Activated T-helper 1 cell treated with anti-CD3 and anti-CD28 coated beads, Interleukin-12 subunit alpha, Interleukin-12 subunit beta, Interleukin-2, Interleukin-4 antibody, amounts not matched to agents 30 ng/mL and 10 ng/mL and 1 ng/mL, durations not matched to agents 14 hours and 24 hours and 36 hours (primary cell): Measurements from ENCODE around the gene PRR3. TPM values are rescaled to one million over a fixed set of nuclear protein-coding genes. Genes with fewer than 3 reads are reported as not detected.
A peak's percentile ranks its signal among the peaks of the same experiment; 100 is the strongest.

Experiments
- DNase-seq: peaks from one replicate; pipeline ENCODE4 v3.0.0; 2021; ENCODE audit warnings: low spot score
- H3K27ac Mint-ChIP-seq: one replicate; pipeline ENCODE4 v1.8.0; 2021; ENCODE audit warnings: mild to moderate bottlenecking, mixed read lengths
- H3K27me3 Mint-ChIP-seq: one replicate; pipeline ENCODE4 v1.8.0; 2022; ENCODE audit warnings: mild to moderate bottlenecking, moderate library complexity, mixed read lengths; ENCODE audit not compliant: insufficient read depth
- H3K36me3 Mint-ChIP-seq: one replicate; pipeline ENCODE4 v1.8.0; 2021; ENCODE audit warnings: low read depth, mixed read lengths
- H3K4me1 Mint-ChIP-seq: one replicate; pipeline ENCODE4 v1.8.0; 2021; ENCODE audit warnings: low read depth, mixed read lengths
- H3K4me3 Mint-ChIP-seq: one replicate; pipeline ENCODE4 v1.8.0; 2021; ENCODE audit warnings: mild to moderate bottlenecking, moderate library complexity, mixed read lengths
- H3K9me3 Mint-ChIP-seq: one replicate; pipeline ENCODE4 v1.8.0; 2021; ENCODE audit warnings: mixed read lengths
- intact Hi-C: fragments of 100-400 bp; cut with micrococcal nuclease; formaldehyde crosslinking; loops from one replicate; pipeline ENCODE4 v1.15.1; 2024
- total RNA-seq: library from RNA; stranded (reverse); gene quantifications from 2 replicates; pipeline ENCODE4 v1.2.3, GENCODE V29; 2022

PRR3 gene
- total RNA-seq, 1 donor from 2014 or later, result 41.6 TPM

DNA sequence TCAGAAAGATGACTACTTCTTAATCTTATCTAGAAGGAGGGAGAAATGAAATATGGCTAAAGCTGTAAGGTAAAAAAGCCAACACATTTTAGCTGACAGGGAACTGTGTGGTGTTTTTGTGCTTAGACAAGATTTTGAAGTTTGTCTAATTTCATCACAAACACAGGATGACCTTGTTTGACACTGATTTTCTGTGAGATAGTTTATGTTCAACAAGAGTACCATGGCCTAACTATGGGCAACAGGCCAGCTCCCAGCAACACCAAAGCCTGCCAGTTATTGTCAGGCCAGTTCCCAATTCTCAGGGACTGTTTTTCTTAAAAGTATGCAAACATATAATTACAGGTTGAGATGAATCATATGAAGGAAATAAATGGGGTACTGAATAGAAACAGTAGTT lies 8.7 kb downstream of the PRR3 start:
- no peaks in the 10 kb centered on the region for H3K27me3 Mint-ChIP-seq
- H3K36me3 Mint-ChIP-seq, result peaks cover 19% of the 10 kb centered on the region
- H3K4me3 Mint-ChIP-seq, result no peak overlapping the region
- H3K27ac Mint-ChIP-seq, result no peak overlapping the region
- intact Hi-C loops, result no loop called here
- H3K9me3 Mint-ChIP-seq, result no peaks in the 10 kb centered on the region
- peaks cover 29% of the 10 kb centered on the region for H3K4me1 Mint-ChIP-seq
- DNase-seq, result no peak

DNA sequence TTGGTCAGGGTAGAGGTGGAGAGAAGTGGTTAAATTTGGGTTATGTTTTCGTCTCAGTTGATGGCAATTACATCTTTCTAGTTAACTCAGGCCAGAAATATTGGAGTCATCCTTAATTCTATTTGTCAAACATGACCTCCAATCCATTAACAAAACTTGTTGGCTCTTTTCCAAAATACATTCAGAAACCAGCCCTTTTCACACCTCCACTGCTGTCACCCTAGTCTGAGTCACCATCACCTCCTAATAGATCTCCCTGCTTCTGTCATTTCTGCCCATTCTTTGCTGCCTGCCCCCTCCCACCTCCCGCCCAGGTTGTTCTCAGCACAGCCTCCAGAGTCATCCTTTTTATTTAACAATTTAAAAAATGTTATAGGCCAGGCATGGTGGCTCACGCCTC lies 11.2 kb downstream of the PRR3 start:
- H3K27ac Mint-ChIP-seq, result no peak overlapping the region
- H3K4me1 Mint-ChIP-seq, result peaks cover 53% of the 10 kb centered on the region
- H3K9me3 Mint-ChIP-seq, result no peaks in the 10 kb centered on the region
- peaks cover 21% of the 10 kb centered on the region for H3K36me3 Mint-ChIP-seq
- no peak overlapping the region for H3K4me3 Mint-ChIP-seq
- intact Hi-C loops, result no loop called here
- DNase-seq, result no peak
- H3K27me3 Mint-ChIP-seq, result no peaks in the 10 kb centered on the region

DNA sequence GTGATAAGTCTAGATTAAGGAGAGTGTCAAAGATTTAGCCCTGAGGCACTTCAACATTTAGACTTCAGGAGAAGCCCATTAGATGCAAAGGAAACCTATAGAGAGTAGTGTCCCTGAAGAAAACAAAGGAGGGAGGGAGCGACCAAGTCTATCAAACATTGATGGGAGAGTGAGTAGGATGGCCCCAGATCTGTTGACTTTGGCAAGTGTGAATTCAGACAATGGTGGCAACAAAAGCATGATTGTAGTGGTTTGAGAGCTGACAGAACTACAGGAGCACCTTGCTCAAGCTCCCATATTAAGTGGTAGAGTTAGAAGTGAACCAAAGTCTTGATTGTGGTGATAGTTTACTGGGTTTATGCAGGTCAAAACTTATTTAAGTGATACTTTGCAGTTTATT lies 13.2 kb downstream of the PRR3 start:
- H3K4me3 Mint-ChIP-seq, result peak overlapping the region; percentile 98

DNA sequence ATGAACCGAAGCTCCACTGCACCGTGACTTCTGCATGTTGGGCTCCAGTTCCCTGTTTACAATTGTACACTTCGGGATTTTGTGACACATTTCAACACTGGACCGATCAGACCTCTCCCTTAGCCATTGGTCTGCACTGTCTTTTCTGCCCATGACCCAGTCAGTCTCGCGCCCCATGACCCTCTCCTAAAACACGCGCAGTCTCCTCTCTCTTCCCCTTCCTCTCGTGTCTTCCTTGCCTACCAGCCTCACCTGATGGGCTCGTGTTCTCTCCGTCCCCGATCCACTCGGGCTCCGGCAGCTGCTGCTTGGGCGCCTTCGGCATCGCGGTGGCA lies 13.6 kb downstream of the PRR3 start:
- peak overlapping the region; percentile 98 for H3K27ac Mint-ChIP-seq
- H3K4me3 Mint-ChIP-seq, result peak overlapping the region; percentile 98
- peaks cover 17% of the 10 kb centered on the region for H3K36me3 Mint-ChIP-seq
- no peak for DNase-seq
- no peaks in the 10 kb centered on the region for H3K9me3 Mint-ChIP-seq
- H3K4me1 Mint-ChIP-seq, result peaks cover 62% of the 10 kb centered on the region
- intact Hi-C loops, result loop anchor here (1.0 to 2.0 kb wide), 8 partner anchors 13 to 588 kb away; partner anchors contain the start of genes HLA-E, MRPS18B, PPP1R10 and PPP1R18
- no peaks in the 10 kb centered on the region for H3K27me3 Mint-ChIP-seq

More for the DNA sequence above, 13.2 kb downstream of the PRR3 start:
- peak overlapping the region; percentile 18 for H3K27ac Mint-ChIP-seq
- H3K36me3 Mint-ChIP-seq, result peaks cover 18% of the 10 kb centered on the region
- H3K27me3 Mint-ChIP-seq, result no peaks in the 10 kb centered on the region
- H3K4me1 Mint-ChIP-seq, result peaks cover 62% of the 10 kb centered on the region
- H3K9me3 Mint-ChIP-seq, result no peaks in the 10 kb centered on the region
- DNase-seq, result no peak
- intact Hi-C loops, result loop anchor here (2.0 kb wide), 1 partner anchor 117 kb away; the partner anchor contains the start of gene PPP1R18

DNA sequence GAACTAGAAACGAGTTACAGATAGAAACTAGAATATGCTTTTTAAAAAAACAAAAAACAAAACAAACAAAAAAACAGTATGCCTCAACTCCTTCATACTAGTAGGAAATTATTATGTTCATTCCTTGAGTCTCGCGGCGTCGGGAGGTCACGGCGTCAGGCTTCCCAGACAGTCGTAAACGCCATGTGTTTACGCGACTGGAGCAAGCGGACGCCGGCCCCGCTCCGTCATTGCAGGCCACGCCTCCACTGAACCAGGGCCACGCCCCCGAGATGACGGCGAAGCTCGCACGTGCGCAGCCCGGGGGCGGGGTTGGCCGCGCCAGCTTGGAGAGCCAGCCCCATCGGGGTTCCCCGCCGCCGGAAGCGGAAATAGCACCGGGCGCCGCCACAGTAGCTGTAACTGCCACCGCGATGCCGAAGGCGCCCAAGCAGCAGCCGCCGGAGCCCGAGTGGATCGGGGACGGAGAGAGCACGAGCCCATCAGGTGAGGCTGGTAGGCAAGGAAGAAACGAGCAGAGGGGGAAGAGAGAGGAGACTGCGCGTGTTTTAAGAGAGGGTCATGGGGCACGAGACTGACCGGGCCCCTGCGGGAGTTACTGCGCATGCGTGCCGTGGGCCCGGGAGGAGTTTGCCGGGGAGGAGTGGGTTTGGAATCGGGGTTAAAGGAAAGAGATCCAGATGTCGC lies 14.1 kb downstream of the PRR3 start, which contains the start of gene ABCF1:
TSS of gene ABCF1 (plus strand) at position 368 of the 687 bp plus-strand sequence. CDS start at position 414, 46 bp downstream.
- no peaks in the 10 kb centered on the region for H3K9me3 Mint-ChIP-seq
- H3K27me3 Mint-ChIP-seq, result no peaks in the 10 kb centered on the region
- intact Hi-C loops, result loop anchor here (1.0 to 2.0 kb wide), 8 partner anchors 14 to 587 kb away; partner anchors contain the start of genes HLA-E, MRPS18B, PPP1R10 and PPP1R18
- peaks cover 62% of the 10 kb centered on the region for H3K4me1 Mint-ChIP-seq
- DNase-seq, result peak; percentile 100
- peaks cover 17% of the 10 kb centered on the region for H3K36me3 Mint-ChIP-seq
- H3K27ac Mint-ChIP-seq, result peak within 1 kb of the TSS; percentile 98
- peak within 1 kb of the TSS; percentile 98 for H3K4me3 Mint-ChIP-seq

DNA sequence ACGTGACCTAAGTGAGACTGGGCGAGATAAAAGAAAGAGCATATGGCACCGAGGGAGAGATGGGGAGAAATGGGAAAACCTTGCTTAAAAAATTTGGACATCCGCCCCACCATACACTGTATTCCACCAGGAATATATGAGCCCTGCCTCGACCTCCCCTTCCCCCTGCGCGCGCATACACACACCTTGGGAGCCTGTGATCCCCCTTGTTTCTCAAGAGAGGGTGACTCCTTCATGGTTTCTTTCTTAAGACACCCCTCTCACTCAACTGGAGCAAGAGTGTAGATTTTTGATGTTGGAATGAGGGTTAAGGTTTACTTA lies 14.6 kb downstream of the PRR3 start:
- Mint-ChIP-seq H3K4me3 (peak overlapping the region; percentile 98), H3K9me3 (no peaks in the 10 kb centered on the region), H3K27me3 (no peaks in the 10 kb centered on the region), H3K27ac (peak overlapping the region; percentile 98), H3K36me3 (peaks cover 21% of the 10 kb centered on the region), H3K4me1 (peaks cover 66% of the 10 kb centered on the region)
- no peak for DNase-seq
- intact Hi-C loops, result loop anchor here (1.0 to 2.0 kb wide), 8 partner anchors 14 to 587 kb away; partner anchors contain the start of genes HLA-E, MRPS18B, PPP1R10 and PPP1R18

DNA sequence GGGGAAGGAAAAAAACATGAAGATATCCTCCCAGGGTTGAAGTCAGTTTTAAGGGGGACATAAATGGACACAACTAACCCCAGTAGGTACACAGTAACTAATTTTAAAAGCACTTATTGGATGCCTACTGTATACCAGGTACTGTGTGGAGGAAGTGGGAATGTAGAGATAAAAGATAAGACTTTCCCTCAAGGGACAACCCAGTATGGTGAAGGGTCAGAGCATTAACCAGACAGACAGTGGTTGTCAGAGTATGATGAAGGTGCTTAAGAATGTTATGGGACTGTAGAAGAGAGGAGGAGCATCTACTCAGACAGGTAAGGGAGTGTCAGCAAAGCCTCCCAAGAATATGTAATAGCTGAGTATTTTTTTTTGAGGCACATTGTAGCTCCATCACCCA lies 15.1 kb downstream of the PRR3 start:
- Mint-ChIP-seq H3K9me3 (no peaks in the 10 kb centered on the region), H3K27ac (peak overlapping the region; percentile 98), H3K36me3 (peaks cover 25% of the 10 kb centered on the region), H3K4me3 (peak overlapping the region; percentile 98), H3K4me1 (peaks cover 70% of the 10 kb centered on the region), H3K27me3 (no peaks in the 10 kb centered on the region)
- intact Hi-C loops, result no loop called here
- DNase-seq, result no peak

DNA sequence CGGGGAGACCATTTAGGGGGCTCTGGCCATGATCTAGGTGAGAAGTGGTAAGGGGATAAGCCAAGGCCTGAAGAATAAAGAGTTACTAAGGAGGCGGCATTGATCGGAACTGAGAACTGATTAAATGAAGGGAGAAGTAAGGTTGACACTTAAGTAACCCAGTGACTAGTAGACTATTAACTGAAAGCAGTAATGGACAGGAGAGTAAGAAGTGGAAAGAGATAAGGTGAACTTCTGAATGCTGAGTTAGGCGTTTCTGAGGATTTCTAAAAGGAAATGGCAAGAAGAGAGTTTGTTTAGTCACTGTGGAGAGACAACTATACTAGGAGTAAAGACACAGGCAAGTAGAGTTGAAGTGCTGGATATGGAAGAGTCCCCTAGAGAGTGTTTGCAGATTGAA lies 16.0 kb downstream of the PRR3 start:
- no peaks in the 10 kb centered on the region for H3K27me3 Mint-ChIP-seq
- peaks cover 35% of the 10 kb centered on the region for H3K36me3 Mint-ChIP-seq
- intact Hi-C loops, result no loop called here
- peaks cover 69% of the 10 kb centered on the region for H3K4me1 Mint-ChIP-seq
- peak overlapping the region; percentile 98 for H3K4me3 Mint-ChIP-seq
- H3K27ac Mint-ChIP-seq, result peak overlapping the region; percentile 9
- H3K9me3 Mint-ChIP-seq, result no peaks in the 10 kb centered on the region
- no peak for DNase-seq

DNA sequence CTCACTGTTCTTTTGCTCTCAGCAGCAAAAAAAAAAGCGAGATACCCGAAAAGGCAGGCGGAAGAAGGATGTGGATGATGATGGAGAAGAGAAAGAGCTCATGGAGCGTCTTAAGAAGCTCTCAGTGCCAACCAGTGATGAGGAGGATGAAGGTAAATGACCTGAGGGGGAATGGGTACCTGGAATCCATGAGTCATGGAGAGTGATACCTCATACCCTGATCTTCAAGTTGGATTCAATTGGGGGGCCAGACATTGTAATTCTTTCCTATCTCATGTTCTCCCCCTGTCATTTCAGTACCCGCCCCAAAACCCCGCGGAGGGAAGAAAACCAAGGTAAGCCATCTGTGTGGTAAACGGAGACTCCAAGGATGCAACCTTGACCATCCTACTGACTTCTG lies 21.0 kb downstream of the PRR3 start:
- intact Hi-C loops, result no loop called here
- no peak for DNase-seq
- Mint-ChIP-seq H3K27me3 (no peaks in the 10 kb centered on the region), H3K9me3 (no peaks in the 10 kb centered on the region), H3K4me1 (peaks cover 29% of the 10 kb centered on the region), H3K27ac (no peak overlapping the region), H3K4me3 (no peak overlapping the region), H3K36me3 (peaks cover 59% of the 10 kb centered on the region)

DNA sequence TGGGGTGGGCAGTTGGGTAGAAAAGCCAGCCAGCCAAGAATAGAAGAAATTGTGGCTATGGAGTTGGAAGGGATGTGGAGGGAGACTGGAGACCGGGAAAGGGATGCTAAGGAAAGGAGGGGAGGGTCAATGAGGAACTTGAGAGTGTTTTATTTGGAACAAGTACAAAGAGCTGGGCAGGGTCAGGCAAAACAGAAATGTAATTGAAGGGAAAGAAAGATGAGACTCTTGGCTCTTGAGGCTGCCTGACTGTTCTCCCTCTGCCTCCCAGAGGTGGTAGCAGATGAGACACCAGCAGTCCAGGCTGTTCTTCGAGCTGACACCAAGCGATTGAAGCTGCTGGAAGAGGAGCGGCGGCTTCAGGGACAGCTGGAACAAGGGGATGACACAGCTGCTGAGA lies 26.8 kb downstream of the PRR3 start:
- H3K27me3 Mint-ChIP-seq, result no peaks in the 10 kb centered on the region
- no peak for DNase-seq
- no peak overlapping the region for H3K27ac Mint-ChIP-seq
- H3K4me3 Mint-ChIP-seq, result no peak overlapping the region
- intact Hi-C loops, result no loop called here
- H3K36me3 Mint-ChIP-seq, result peaks cover 62% of the 10 kb centered on the region
- H3K4me1 Mint-ChIP-seq, result no peaks in the 10 kb centered on the region
- no peaks in the 10 kb centered on the region for H3K9me3 Mint-ChIP-seq

DNA sequence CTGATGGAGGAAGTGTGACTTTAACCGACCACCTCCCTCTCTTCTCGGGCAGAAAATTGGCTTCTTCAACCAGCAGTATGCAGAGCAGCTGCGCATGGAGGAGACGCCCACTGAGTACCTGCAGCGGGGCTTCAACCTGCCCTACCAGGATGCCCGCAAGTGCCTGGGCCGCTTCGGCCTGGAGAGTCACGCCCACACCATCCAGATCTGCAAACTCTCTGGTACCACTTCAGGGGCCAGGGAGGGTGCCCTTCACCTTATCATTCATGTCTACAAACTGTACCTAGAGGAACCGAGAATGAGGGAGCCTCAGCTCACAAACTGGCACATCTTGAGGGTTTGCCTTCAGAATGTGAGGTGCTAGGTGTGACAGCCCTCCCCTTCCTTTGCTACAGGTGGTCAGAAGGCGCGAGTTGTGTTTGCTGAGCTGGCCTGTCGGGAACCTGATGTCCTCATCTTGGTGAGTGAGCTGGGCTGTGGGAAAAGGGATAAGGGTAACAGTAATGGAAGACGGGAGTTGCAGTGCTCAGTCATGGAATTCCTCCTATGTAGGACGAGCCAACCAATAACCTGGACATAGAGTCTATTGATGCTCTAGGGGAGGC lies 32.8 kb downstream of the PRR3 start:
- Mint-ChIP-seq H3K27me3 (no peaks in the 10 kb centered on the region), H3K4me3 (no peak overlapping the region), H3K27ac (no peak overlapping the region), H3K36me3 (peaks cover 57% of the 10 kb centered on the region), H3K4me1 (peaks cover 9% of the 10 kb centered on the region), H3K9me3 (no peaks in the 10 kb centered on the region)
- intact Hi-C loops, result no loop called here
- DNase-seq, result no peak

DNA sequence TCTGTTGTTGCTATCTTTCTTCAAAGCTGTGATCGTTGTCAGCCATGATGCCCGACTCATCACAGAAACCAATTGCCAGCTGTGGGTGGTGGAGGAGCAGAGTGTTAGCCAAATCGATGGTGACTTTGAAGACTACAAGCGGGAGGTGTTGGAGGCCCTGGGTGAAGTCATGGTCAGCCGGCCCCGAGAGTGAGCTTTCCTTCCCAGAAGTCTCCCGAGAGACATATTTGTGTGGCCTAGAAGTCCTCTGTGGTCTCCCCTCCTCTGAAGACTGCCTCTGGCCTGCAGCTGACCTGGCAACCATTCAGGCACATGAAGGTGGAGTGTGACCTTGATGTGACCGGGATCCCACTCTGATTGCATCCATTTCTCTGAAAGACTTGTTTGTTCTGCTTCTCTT lies 33.4 kb downstream of the PRR3 start:
- Mint-ChIP-seq H3K27ac (peak overlapping the region; percentile 70), H3K27me3 (no peaks in the 10 kb centered on the region), H3K36me3 (peaks cover 58% of the 10 kb centered on the region), H3K4me3 (no peak overlapping the region), H3K9me3 (no peaks in the 10 kb centered on the region), H3K4me1 (peaks cover 9% of the 10 kb centered on the region)
- intact Hi-C loops, result no loop called here
- DNase-seq, result no peak

DNA sequence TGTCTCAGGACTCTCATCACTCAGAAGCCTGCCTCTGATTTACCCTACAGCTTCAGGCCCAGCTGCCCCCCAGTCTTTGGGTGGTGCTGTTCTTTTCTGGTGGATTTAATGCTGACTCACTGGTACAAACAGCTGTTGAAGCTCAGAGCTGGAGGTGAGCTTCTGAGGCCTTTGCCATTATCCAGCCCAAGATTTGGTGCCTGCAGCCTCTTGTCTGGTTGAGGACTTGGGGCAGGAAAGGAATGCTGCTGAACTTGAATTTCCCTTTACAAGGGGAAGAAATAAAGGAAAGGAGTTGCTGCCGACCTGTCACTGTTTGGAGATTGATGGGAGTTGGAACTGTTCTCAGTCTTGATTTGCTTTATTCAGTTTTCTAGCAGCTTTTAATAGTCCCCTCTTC lies 33.9 kb downstream of the PRR3 start:
- no peak overlapping the region for H3K4me3 Mint-ChIP-seq
- peaks cover 56% of the 10 kb centered on the region for H3K36me3 Mint-ChIP-seq
- peaks cover 9% of the 10 kb centered on the region for H3K4me1 Mint-ChIP-seq
- intact Hi-C loops, result no loop called here
- H3K27ac Mint-ChIP-seq, result no peak overlapping the region
- no peaks in the 10 kb centered on the region for H3K9me3 Mint-ChIP-seq
- no peak for DNase-seq
- H3K27me3 Mint-ChIP-seq, result no peaks in the 10 kb centered on the region
